GM21381 (cell line): Measurements from ENCODE around the gene MDFIC2.
"Not testable (repeated sequence)": the region's sequence is repeated elsewhere in the genome, so short reads cannot be mapped to it uniquely, and the experiment has no call there.

Experiments used
- ATAC-seq: cut with Tn5 transposase; IDR thresholded peaks from one replicate; pipeline ENCODE4 v1.9.1; 2021; ENCODE audit warnings: mild to moderate bottlenecking, moderate library complexity; ENCODE audit not compliant: unreplicated experiment

Gene MDFIC2

GRCh38 chr3:70264122-70264780, 48.2 kb downstream of the MDFIC2 start:
- ATAC-seq, result no peak

DNA sequence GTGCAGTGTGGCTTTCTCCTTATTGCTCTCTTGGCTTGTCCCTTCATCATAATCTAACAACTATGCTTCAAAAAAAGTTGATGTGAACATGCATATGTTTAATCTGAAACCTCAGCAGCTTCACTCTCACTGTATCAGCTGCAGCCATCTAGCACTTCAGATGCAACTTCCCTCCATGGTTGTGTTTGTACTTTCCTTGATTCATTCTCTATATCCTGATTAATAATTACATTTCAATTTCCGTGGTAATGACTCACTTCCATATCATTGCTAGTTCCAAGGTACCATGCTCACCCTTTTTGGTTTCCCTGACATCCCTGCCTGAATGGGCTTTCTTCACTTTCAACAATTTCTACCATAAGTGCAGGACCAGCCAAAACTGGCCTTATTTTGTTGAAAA, 51.2 kb downstream of the MDFIC2 start:
- no peak for ATAC-seq

DNA sequence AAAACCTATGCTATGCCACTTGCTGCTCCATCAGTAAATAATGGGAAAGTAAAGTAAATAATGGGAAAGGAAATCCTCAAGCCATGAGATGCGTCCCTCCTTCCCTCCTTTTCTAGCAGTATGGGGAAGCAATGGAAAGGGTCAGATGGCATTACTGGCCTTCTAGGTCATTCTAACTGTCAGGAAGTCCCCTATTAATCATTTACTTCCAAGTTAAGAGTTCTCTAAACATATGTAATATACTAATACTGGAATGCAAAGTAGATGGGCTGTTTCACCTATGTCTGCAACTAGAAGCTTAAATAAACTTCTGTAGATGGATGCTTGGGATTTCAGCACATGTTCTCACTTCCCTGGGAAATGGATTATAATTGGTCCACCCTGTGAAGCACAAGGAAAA, 55.9 kb downstream of the MDFIC2 start:
- no peak for ATAC-seq

GRCh38 chr3:70250492-70250891, 61.9 kb downstream of the MDFIC2 start:
- no peak for ATAC-seq

- ATAC-seq, result no peak
Measured at GRCh38 chr3:70249509-70250160, 62.8 kb downstream of the MDFIC2 start.

DNA sequence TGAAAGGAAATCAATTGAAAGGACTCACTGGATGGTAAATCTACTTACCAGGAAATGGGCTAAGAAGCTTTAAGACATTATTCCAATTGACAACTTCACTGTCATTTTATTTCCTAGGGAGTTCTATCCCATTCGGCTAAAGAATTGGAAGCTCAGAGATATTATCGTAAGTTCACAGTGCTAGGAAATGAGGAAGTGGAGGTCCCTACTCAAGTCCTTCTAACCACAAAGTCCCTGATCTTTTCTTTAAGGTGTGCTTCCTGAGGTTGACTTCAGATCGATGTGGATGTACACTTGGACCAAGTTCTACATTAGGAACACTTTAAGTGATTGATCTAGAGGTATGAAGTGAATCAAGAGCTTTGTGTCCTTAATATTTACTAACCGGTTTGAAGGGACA, 63.6 kb downstream of the MDFIC2 start:
- no peak for ATAC-seq

GRCh38 chr3:70247955-70248354, 64.5 kb downstream of the MDFIC2 start:
- ATAC-seq, result no peak

DNA sequence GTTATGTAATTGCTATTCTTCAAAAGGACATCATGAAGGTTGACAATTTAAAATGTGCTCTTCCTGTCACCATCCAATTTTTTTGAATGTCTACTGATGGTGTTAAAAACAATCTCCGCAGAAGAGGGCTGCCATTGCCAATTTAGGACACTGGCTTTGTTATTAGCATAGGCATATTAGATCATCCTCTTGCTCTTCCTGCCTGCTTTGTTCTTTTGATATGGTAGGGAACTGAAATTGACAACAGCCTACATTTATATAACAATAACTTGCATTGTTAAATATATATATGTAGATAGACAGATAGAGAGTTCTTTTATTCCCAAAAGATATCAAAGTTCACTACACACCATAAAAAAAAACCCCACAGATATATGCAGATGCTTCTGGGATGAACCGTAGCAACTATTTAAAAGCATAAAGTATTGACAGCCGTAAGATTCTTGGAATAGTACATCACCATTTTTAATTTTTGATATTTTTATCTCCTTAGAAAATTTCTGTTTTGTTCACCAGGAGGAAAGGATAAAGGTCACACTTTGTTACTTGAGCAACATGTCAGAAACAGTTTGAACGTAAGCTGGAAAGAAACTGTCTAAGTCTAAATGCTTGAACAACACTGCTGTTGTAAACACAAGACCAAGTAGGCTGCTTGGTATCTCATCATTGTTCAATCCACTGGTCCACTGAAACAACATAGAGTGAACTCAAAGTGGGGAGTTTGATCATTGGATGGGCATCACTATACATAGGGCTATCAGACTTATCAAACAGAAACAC, 66.5 kb downstream of the MDFIC2 start:
- no peak for ATAC-seq

DNA sequence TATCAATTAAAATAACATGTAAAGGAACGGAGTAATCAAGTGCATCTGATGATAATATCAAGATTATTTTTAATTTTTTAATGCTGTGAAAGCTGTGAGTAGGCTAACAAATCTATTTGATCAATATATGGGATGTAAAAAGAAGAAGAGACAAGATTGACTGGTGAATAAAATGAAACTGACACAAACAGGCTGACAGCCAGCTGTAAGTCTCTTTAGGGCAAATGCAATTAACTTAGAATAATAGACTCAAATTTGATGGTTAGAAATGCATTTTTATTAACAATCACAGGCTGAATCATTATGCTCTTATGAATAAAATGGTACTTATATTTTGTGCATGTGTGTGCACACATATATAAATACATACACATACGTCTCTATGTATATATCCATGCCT, 68.0 kb downstream of the MDFIC2 start:
- ATAC-seq, result no peak

GRCh38 chr3:70242297-70242882, 70.0 kb downstream of the MDFIC2 start:
- no peak for ATAC-seq

- no peak for ATAC-seq
Measured at GRCh38 chr3:70233812-70234211, 78.6 kb downstream of the MDFIC2 start.

DNA sequence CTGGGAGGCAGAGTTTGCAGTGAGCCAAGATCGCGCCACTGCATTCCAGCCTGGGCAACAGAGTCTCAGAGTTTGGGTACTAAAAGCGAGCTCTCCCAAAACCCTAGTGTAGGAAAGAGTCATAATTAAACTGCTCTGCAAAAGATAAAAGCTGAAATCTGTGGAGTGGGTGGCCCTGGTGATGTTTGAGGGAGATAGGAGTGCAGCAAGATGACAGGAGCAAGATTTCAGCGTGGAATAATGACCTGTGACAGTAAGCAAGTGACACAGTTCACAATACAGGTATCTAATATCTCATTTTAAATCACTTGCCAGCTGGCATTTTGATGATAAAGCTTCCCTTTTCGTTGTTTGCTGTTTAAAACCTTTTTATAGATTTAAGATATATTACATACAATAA, 79.3 kb downstream of the MDFIC2 start:
- ATAC-seq, result no peak

- no peak for ATAC-seq
Measured at GRCh38 chr3:70231266-70231701, 81.2 kb downstream of the MDFIC2 start.

DNA sequence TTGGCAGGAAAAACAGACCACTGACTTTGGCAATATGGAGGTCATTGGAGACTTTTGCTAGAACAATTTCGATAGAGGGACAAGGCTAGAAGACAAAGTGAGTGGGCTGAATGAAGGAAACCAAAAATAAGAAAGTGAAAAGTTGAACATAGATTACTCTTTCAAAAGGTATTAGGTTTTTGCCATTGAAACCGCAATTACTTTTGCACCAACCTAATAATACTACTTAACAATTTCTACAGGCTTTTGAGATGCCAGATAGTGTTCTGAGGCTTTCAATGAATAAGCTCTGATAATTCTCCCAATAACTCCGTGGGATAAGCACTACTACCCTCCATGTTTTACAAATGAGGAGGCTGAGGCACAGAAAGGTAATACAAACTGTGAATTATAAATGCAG, 85.0 kb downstream of the MDFIC2 start:
- ATAC-seq, result no peak

DNA sequence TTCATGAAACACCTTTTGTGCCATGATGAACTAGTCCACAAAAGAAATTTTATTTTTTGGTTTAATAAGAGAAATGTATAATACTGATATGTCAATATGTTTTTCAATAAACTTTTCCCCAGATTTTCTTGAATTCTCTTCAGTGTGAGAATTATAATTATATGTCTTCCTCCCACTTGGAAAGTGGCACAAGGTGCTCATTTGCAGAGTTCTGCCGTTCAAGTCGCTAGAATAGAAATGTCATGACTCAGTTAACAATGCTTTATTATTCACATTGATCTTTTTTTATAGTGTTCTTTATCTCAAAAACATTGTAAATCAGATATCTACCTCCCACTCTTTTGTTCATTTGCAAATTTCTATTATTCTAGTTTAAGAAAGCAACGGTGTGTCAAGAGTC, 87.3 kb downstream of the MDFIC2 start:
- no peak for ATAC-seq

DNA sequence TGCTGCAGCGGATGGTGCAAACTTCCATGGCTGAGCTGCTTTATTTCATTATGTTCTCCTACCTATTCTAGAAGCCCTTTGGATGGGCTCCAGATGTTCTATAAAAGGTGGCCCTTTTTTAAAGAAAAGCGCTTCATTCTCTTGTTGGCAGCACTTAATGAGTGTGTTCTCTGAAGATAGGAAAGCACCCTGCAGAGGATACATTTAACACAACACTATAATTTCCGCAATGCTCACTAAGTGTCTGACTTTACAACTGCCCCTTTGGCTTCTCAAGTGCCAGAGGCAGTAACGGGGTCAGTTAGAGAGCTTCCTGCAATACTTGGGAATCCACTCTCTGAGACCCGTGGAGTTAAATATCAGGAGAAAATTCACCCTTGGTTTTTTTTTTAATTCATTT, 88.1 kb downstream of the MDFIC2 start:
- no peak for ATAC-seq

GRCh38 chr3:70218471-70218870, 94.0 kb downstream of the MDFIC2 start:
- ATAC-seq, result no peak

- not testable (repeated sequence) for ATAC-seq
Measured at GRCh38 chr3:70211274-70211673, 101.2 kb downstream of the MDFIC2 start.

DNA sequence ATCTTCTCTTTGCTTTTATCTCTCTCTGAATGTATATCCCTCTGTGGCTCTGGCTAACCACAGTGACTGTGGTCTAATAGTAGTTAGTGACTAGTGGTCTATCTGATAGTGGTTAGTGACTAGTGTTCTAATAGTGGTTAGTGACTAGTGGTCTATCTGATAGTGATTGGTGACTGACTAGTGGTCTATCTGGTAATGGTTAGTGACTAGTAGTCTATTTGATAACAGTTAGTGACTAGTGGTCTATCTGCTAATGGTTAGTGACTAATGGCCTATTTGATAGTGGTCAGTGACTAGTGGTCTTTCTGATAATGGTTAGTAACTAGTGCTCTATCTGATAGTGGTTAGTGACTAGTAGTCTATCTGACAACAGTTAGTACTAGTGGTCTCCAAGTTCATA, 110.5 kb downstream of the MDFIC2 start:
- no peak for ATAC-seq

GRCh38 chr3:70189884-70190473, 122.5 kb downstream of the MDFIC2 start:
- ATAC-seq, result no peak

DNA sequence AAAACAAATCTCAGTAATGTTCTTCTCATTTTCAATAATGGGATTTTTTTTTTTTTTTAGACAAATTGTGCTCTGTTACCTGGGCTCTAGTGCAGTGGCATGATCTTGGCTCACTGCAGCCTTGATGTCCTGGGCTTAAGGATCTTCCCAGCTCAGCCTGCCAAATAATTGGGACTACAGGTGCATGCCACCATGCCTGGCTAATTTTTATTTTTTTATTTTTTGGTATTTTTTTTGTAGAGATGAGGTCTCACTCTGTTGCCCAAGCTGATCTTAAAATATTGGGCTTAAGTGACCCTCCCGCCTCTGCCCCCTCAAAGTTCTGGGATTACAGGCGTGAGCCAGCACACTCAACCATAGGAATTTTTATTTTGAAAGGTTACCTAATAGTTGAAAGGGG, 126.2 kb downstream of the MDFIC2 start:
- no peak for ATAC-seq
